Hepatocyte (in vitro differentiated cells): Measurements from ENCODE around the gene IL24.

Experiments used
- EZH2 ChIP-seq: fragments of 200-600 bp; sonication (generic); IDR thresholded peaks from 2 replicates; pipeline ENCODE4 v1.6.1; 2016; ENCODE audit warnings: antibody characterized with exemption, mild to moderate bottlenecking, borderline replicate concordance
- EZH2phosphoT487 ChIP-seq: fragments of 200-600 bp; sonication (generic); IDR thresholded peaks from one replicate; pipeline ENCODE4 v1.6.1; 2018; ENCODE audit warnings: antibody characterized with exemption, mild to moderate bottlenecking, low read depth, moderate library complexity; ENCODE audit not compliant: unreplicated experiment, severe bottlenecking
- TF ChIP-seq, protein P1 (sequence below): fragments of 200-600 bp; sonication (generic); IDR thresholded peaks from 2 replicates; pipeline ENCODE4 v1.5.1; 2016; ENCODE audit warnings: antibody characterized with exemption, mild to moderate bottlenecking; ENCODE audit not compliant: poor library complexity

- TF ChIP-seq, protein P1, sequence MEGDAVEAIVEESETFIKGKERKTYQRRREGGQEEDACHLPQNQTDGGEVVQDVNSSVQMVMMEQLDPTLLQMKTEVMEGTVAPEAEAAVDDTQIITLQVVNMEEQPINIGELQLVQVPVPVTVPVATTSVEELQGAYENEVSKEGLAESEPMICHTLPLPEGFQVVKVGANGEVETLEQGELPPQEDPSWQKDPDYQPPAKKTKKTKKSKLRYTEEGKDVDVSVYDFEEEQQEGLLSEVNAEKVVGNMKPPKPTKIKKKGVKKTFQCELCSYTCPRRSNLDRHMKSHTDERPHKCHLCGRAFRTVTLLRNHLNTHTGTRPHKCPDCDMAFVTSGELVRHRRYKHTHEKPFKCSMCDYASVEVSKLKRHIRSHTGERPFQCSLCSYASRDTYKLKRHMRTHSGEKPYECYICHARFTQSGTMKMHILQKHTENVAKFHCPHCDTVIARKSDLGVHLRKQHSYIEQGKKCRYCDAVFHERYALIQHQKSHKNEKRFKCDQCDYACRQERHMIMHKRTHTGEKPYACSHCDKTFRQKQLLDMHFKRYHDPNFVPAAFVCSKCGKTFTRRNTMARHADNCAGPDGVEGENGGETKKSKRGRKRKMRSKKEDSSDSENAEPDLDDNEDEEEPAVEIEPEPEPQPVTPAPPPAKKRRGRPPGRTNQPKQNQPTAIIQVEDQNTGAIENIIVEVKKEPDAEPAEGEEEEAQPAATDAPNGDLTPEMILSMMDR, result no peak
- TF ChIP-seq EZH2phosphoT487 (no peak), EZH2 (no peak)
Observed at GRCh38 chr1:206868264-206868663, 29.0 kb upstream of the IL24 start.
